Astrocyte (in vitro differentiated cells and primary cell): Measurements from ENCODE around the gene NT5C. TPM values are rescaled to one million over a fixed set of nuclear protein-coding genes. Genes with fewer than 3 reads are reported as not detected.
A peak's percentile ranks its signal among the peaks of the same experiment; 100 is the strongest.

Experiments
- DNase-seq: peaks from one replicate; pipeline ENCODE4 v3.0.0-alpha.2; 2010; ENCODE audit warnings: low read depth
- FAIRE-seq: peaks from 2 replicates; lab custom pipeline; 2011; peaks lifted over from hg19 to GRCh38; lab: Jason Lieb, UNC
- H2AFZ ChIP-seq: 2 replicates; pipeline ENCODE4 v1.6.0; 2012; ENCODE audit warnings: low read depth, low read length, inconsistent platforms
- H3K27ac ChIP-seq: 2 replicates; pipeline ENCODE4 v1.5.1; 2011; ENCODE audit warnings: low read depth, low read length, inconsistent platforms
- H3K27me3 ChIP-seq: 2 replicates; pipeline ENCODE4 v1.6.0; 2011; ENCODE audit warnings: low read length, inconsistent platforms; ENCODE audit not compliant: insufficient read depth
- H3K36me3 ChIP-seq: 2 replicates; pipeline ENCODE4 v1.5.1; 2011; ENCODE audit warnings: low read length, inconsistent platforms; ENCODE audit not compliant: insufficient read depth
- H3K4me1 ChIP-seq: 2 replicates; pipeline ENCODE4 v1.5.1; 2011; ENCODE audit warnings: low read length, inconsistent platforms; ENCODE audit not compliant: insufficient read depth
- H3K4me2 ChIP-seq: 2 replicates; pipeline ENCODE4 v1.6.0; 2012; ENCODE audit warnings: low read length, inconsistent platforms
- H3K4me3 ChIP-seq: 2 replicates; pipeline ENCODE4 v1.5.1; 2011; ENCODE audit warnings: low read depth, mild to moderate bottlenecking, low read length, inconsistent platforms; ENCODE audit not compliant: insufficient read depth
- H3K79me2 ChIP-seq: 2 replicates; pipeline ENCODE4 v1.6.0; 2012; ENCODE audit warnings: mild to moderate bottlenecking, low read length, inconsistent platforms; ENCODE audit not compliant: insufficient read depth
- H3K9ac ChIP-seq: 2 replicates; pipeline ENCODE4 v1.6.0; 2012; ENCODE audit warnings: mild to moderate bottlenecking, low read length, inconsistent platforms
- H3K9me3 ChIP-seq: 2 replicates; pipeline ENCODE4 v1.5.1; 2012; ENCODE audit warnings: low read depth, mild to moderate bottlenecking, low read length, inconsistent platforms; ENCODE audit not compliant: insufficient read depth
- H4K20me1 ChIP-seq: 2 replicates; pipeline ENCODE4 v1.6.0; 2012; ENCODE audit warnings: low read length, inconsistent platforms; ENCODE audit not compliant: insufficient read depth
- H3K27ac Mint-ChIP-seq: one replicate; pipeline ENCODE4 v1.8.0; 2021; ENCODE audit warnings: mild to moderate bottlenecking, mixed read lengths; ENCODE audit not compliant: unreplicated experiment
- H3K27me3 Mint-ChIP-seq: one replicate; pipeline ENCODE4 v1.8.0; 2021; ENCODE audit warnings: low read depth, mixed read lengths; ENCODE audit not compliant: unreplicated experiment
- H3K36me3 Mint-ChIP-seq: one replicate; pipeline ENCODE4 v1.8.0; 2021; ENCODE audit warnings: low read depth, mixed read lengths; ENCODE audit not compliant: unreplicated experiment
- H3K4me1 Mint-ChIP-seq: one replicate; pipeline ENCODE4 v1.8.0; 2021; ENCODE audit warnings: low read depth, mixed read lengths; ENCODE audit not compliant: unreplicated experiment
- H3K4me3 Mint-ChIP-seq: one replicate; pipeline ENCODE4 v1.8.0; 2021; ENCODE audit warnings: mild to moderate bottlenecking, moderate library complexity, mixed read lengths; ENCODE audit not compliant: unreplicated experiment
- H3K9me3 Mint-ChIP-seq: one replicate; pipeline ENCODE4 v1.8.0; 2021; ENCODE audit warnings: mild to moderate bottlenecking, mixed read lengths; ENCODE audit not compliant: unreplicated experiment
- CTCF ChIP-seq: IDR thresholded peaks from 2 replicates; pipeline ENCODE4 v1.5.1; 2011; ENCODE audit warnings: low read depth, mild to moderate bottlenecking, inconsistent platforms, low read length, moderate library complexity; ENCODE audit not compliant: insufficient read depth
- EZH2 ChIP-seq: IDR thresholded peaks from 2 replicates; pipeline ENCODE4 v1.6.1; 2012; ENCODE audit warnings: mild to moderate bottlenecking, low read length, inconsistent platforms; ENCODE audit not compliant: insufficient read depth
- total RNA-seq: library from RNA; stranded (reverse); gene quantifications from 2 replicates; pipeline ENCODE4 v1.2.1, GENCODE V29; 2021

Gene NT5C
- total RNA-seq, 1 donor from 2014 or later = 29.5 TPM

GRCh38 chr17:75155191-75155601, 23.7 kb upstream of the NT5C start:
- FAIRE-seq = no peak
- TF ChIP-seq CTCF (no peak), EZH2 (no peak)
- Mint-ChIP-seq H3K27me3 (no peaks in the 10 kb centered on the region), H3K9me3 (no peaks in the 10 kb centered on the region), H3K4me1 (peaks cover 14% of the 10 kb centered on the region), H3K4me3 (peak overlapping the region; percentile 86), H3K36me3 (peaks cover 3% of the 10 kb centered on the region), H3K27ac (peak overlapping the region; percentile 69)
- DNase-seq = no peak
- Histone ChIP-seq H2AFZ (no peak overlapping the region), H3K79me2 (peaks cover 45% of the 10 kb centered on the region), H3K36me3 (no peaks in the 10 kb centered on the region), H3K4me2 (peak overlapping the region; percentile 92), H3K27me3 (no peaks in the 10 kb centered on the region), H4K20me1 (peaks cover 30% of the 10 kb centered on the region), H3K4me1 (peaks cover 21% of the 10 kb centered on the region), H3K9ac (peak overlapping the region; percentile 42), H3K9me3 (no peaks in the 10 kb centered on the region), H3K27ac (no peak overlapping the region), H3K4me3 (no peak overlapping the region)

GRCh38 chr17:75154195-75155106, 22.9 kb upstream of the NT5C start, which contains the start of gene JPT1:
JPT1 (minus strand) TSS chr17:75154512; CDS start chr17:75154397, 115 bp downstream.
- Histone ChIP-seq H3K9me3 (no peaks in the 10 kb centered on the region), H3K36me3 (no peaks in the 10 kb centered on the region), H3K27me3 (no peaks in the 10 kb centered on the region), H3K4me3 (peak within 1 kb of the TSS; percentile 89), H4K20me1 (peaks cover 37% of the 10 kb centered on the region), H3K9ac (peak within 1 kb of the TSS; percentile 96), H3K79me2 (peaks cover 52% of the 10 kb centered on the region), H3K27ac (peak within 1 kb of the TSS; percentile 77), H3K4me2 (peak within 1 kb of the TSS; percentile 92), H3K4me1 (peaks cover 17% of the 10 kb centered on the region), H2AFZ (peak within 1 kb of the TSS; percentile 55)
- peak within 1 kb of the TSS; percentile 95 for H3K4me3 Mint-ChIP-seq
- H3K4me1 Mint-ChIP-seq = peaks cover 16% of the 10 kb centered on the region
- H3K36me3 Mint-ChIP-seq = peaks cover 2% of the 10 kb centered on the region
- H3K27ac Mint-ChIP-seq = peak within 1 kb of the TSS; percentile 87
- H3K9me3 Mint-ChIP-seq = no peaks in the 10 kb centered on the region
- DNase-seq (peak; percentile 95), FAIRE-seq (no peak)
- no peaks in the 10 kb centered on the region for H3K27me3 Mint-ChIP-seq
- TF ChIP-seq CTCF (no peak), EZH2 (no peak)
